Endothelial cell of umbilical vein (primary cell): ENCODE results near the gene CEP78. TPM values are rescaled to one million over a fixed set of nuclear protein-coding genes. Genes with fewer than 3 reads are reported as not detected.

Experiments
- BruUV-seq: library from RNA; stranded (reverse); fragments of 400-500 nt; replicated peaks from 2 replicates; lab custom pipeline; 2021; lab: Mats Ljungman, UMichigan
- CTCF ChIA-PET: fragments of 300-600, 350-600 bp; sonication (Branson Sonifier 250); formaldehyde crosslinking; loops from one replicate; lab custom pipeline; 2021; ENCODE audit warnings: antibody characterized with exemption, inconsistent platforms; lab: Charles Lee
- POLR2A ChIA-PET: fragments of 300-600, 350-600 bp; sonication (Branson Sonifier 250); formaldehyde crosslinking; loops from one replicate; lab custom pipeline; 2021; ENCODE audit warnings: antibody characterized with exemption, inconsistent platforms; lab: Charles Lee
- DNase-seq: peaks from one replicate; pipeline ENCODE4 v3.0.0-alpha.2; 2011; ENCODE audit warnings: low read depth, low spot score
- FAIRE-seq: peaks from 2 replicates; lab custom pipeline; 2011; peaks lifted over from hg19 to GRCh38; lab: Jason Lieb, UNC
- H2AFZ ChIP-seq: 2 replicates; pipeline ENCODE4 v1.6.0; 2012; ENCODE audit warnings: low read depth, low read length, control low read depth, inconsistent platforms
- H3K27ac ChIP-seq: 2 replicates; pipeline ENCODE4 v1.5.1; 2011; ENCODE audit warnings: low read depth, mild to moderate bottlenecking, control low read depth, low read length, moderate library complexity; ENCODE audit not compliant: insufficient read depth
- H3K27me3 ChIP-seq, 2 experiments: 2 replicates each; pipeline versions ENCODE4 v1.6.0 to v1.6.1; 2011; ENCODE audit warnings: low read length in 2 of 2, mixed read lengths in 1 of 2; ENCODE audit not compliant: control insufficient read depth in 2 of 2, insufficient read depth in 2 of 2
- H3K36me3 ChIP-seq, 2 experiments: 2 replicates in 1 of 2; 3 replicates in 1 of 2; pipeline ENCODE4 v1.5.1; 2011; ENCODE audit warnings: low read length in 2 of 2, mild to moderate bottlenecking in 1 of 2, moderate library complexity in 1 of 2; ENCODE audit not compliant: control insufficient read depth in 2 of 2, insufficient read depth in 2 of 2; ENCODE audit errors: extremely low read depth in 1 of 2
- H3K4me1 ChIP-seq: 3 replicates; pipeline ENCODE4 v1.5.1; 2011; ENCODE audit warnings: mild to moderate bottlenecking, low read length; ENCODE audit not compliant: control insufficient read depth, insufficient read depth; ENCODE audit errors: extremely low read depth
- H3K4me2 ChIP-seq: 2 replicates; pipeline ENCODE4 v1.6.1; 2011; ENCODE audit warnings: low read length, control low read depth, mixed read lengths; ENCODE audit not compliant: insufficient read depth
- H3K4me3 ChIP-seq, 3 experiments: fragments of 200-600 bp in 1 of 3; sonication (generic), shearing (Covaris generic) in 1 of 3; replicated peaks in 1 of 3; 2 replicates each; pipeline ENCODE4 v1.5.1; 2011 to 2016; ENCODE audit warnings: control low read depth in 3 of 3, low read length in 3 of 3, mild to moderate bottlenecking in 2 of 3, inconsistent platforms in 1 of 3, low read depth in 1 of 3, moderate library complexity in 1 of 3; ENCODE audit not compliant: insufficient read depth in 1 of 3
- H3K79me2 ChIP-seq: 2 replicates; pipeline ENCODE4 v1.6.0; 2012; ENCODE audit warnings: low read length, inconsistent platforms; ENCODE audit not compliant: control insufficient read depth, insufficient read depth
- H3K9ac ChIP-seq: replicated peaks from 2 replicates; pipeline ENCODE3; 2011; ENCODE audit warnings: low read length, control low read depth; ENCODE audit not compliant: insufficient read depth; ENCODE audit errors: extremely low read depth
- H3K9me1 ChIP-seq: replicated peaks from 3 replicates; pipeline ENCODE4 v1.6.0; 2011; ENCODE audit warnings: mild to moderate bottlenecking, low read length; ENCODE audit not compliant: control insufficient read depth, insufficient read depth; ENCODE audit errors: extremely low read depth
- H3K9me3 ChIP-seq: replicated peaks from 2 replicates; pipeline ENCODE4 v1.5.1; 2012; ENCODE audit warnings: low read length, inconsistent platforms; ENCODE audit not compliant: control insufficient read depth, insufficient read depth
- H4K20me1 ChIP-seq: replicated peaks from 2 replicates; pipeline ENCODE3; 2011; ENCODE audit warnings: mild to moderate bottlenecking, low read length; ENCODE audit not compliant: control insufficient read depth, insufficient read depth; ENCODE audit errors: extremely low read depth
- CTCF ChIP-seq, 2 donors: IDR thresholded peaks; 1 replicate in 1 of 2; 2 replicates in 1 of 2; pipeline ENCODE4 v1.5.1; 2011; ENCODE audit warnings: low read length in 2 of 2, mild to moderate bottlenecking in 2 of 2, moderate library complexity in 2 of 2, control low read depth in 1 of 2, inconsistent platforms in 1 of 2, low read depth in 1 of 2; ENCODE audit not compliant: insufficient read depth in 1 of 2; ENCODE audit errors: extremely low read depth in 1 of 2
- EZH2 ChIP-seq: IDR thresholded peaks from 2 replicates; pipeline ENCODE4 v1.6.1; 2012; ENCODE audit warnings: borderline replicate concordance, low read depth, mild to moderate bottlenecking, moderate library complexity, low read length, inconsistent platforms; ENCODE audit not compliant: severe bottlenecking
- FOS ChIP-seq: IDR thresholded peaks from 2 replicates; pipeline ENCODE4 v1.6.1; 2011; ENCODE audit warnings: mild to moderate bottlenecking, low read length, moderate library complexity, borderline replicate concordance; ENCODE audit not compliant: insufficient read depth
- GATA2 ChIP-seq: IDR thresholded peaks from 2 replicates; pipeline ENCODE4 v1.7.0; 2011; ENCODE audit warnings: low read depth, mild to moderate bottlenecking, moderate library complexity, mixed read lengths, low read length; ENCODE audit not compliant: insufficient read length, insufficient read depth
- JUN ChIP-seq: IDR thresholded peaks from 2 replicates; pipeline ENCODE4 v1.6.1; 2011; ENCODE audit warnings: borderline replicate concordance, low read depth; ENCODE audit not compliant: insufficient read length, insufficient read depth
- MYC ChIP-seq: IDR thresholded peaks from one replicate; pipeline ENCODE4 v1.6.1; 2011; ENCODE audit warnings: mild to moderate bottlenecking, low read depth, low read length
- POLR2A ChIP-seq: IDR thresholded peaks from 2 replicates; pipeline ENCODE4 v1.6.1; 2012; ENCODE audit warnings: low read depth, mild to moderate bottlenecking, control low read depth, low read length
- POLR2AphosphoS5 ChIP-seq: IDR thresholded peaks from 2 replicates; pipeline ENCODE4 v1.6.1; 2012; ENCODE audit warnings: low read depth, mild to moderate bottlenecking, control low read depth, low read length, moderate library complexity; ENCODE audit not compliant: insufficient read depth
- dilution Hi-C: fragments of 300-500 bp; cut with MboI; formaldehyde crosslinking; loops from one replicate; pipeline ENCODE4 v1.15.0; 2019; ENCODE audit warnings: low sequenced_read_pairs; ENCODE audit not compliant: extremely low pct_ligation_motif_present
- intact Hi-C: fragments of 100-400 bp; cut with micrococcal nuclease; formaldehyde crosslinking; loops from one replicate; pipeline ENCODE4 v1.10.0; 2022
- polyA plus RNA-seq, 4 experiments: library from polyadenylated mRNA; depleted of rRNA in 3 of 4; stranded (reverse) in 3 of 4; unstranded in 1 of 4; fragments of >200 nt; gene quantifications; 2 replicates each; pipeline versions ENCODE4 v1.2.1 to v1.2.3, GENCODE V29; 2011 to 2012; ENCODE audit warnings: missing spikeins in 1 of 4
- total RNA-seq: library from RNA; stranded (reverse); gene quantifications from 2 replicates; pipeline ENCODE4 v1.2.3, GENCODE V29; 2021
- TF ChIP-seq, protein P1 (sequence below): IDR thresholded peaks from 2 replicates; pipeline ENCODE4 v1.6.1; 2011; ENCODE audit not compliant: insufficient read depth, insufficient read length

Gene CEP78
- total and polyA plus RNA-seq, 2 donors (not counting 3 experiments of a cell fraction or from before 2014, with no cell fraction given): 6.5 to 35.9 TPM

- dilution Hi-C loops: no loop called here
- no peaks in the 10 kb centered on the region for H4K20me1 ChIP-seq
- H3K79me2 ChIP-seq: no peaks in the 10 kb centered on the region
- DNase-seq: peak; percentile 77
- H3K27ac ChIP-seq: no peak overlapping the region
- H3K4me2 ChIP-seq: no peak overlapping the region
- no peaks in the 10 kb centered on the region for H3K9me3 ChIP-seq
- no TSS peak for BruUV-seq
- POLR2A ChIA-PET: no interaction called here
- no peak overlapping the region for H3K4me3 ChIP-seq
- peaks cover 2% of the 10 kb centered on the region for H3K4me1 ChIP-seq
- intact Hi-C loops: loop anchor here (1.0 to 10.0 kb wide), 6 partner anchors 81 to 759 kb away; no protein-coding TSS in a partner anchor
- peak; percentile 84 for FAIRE-seq
- H2AFZ ChIP-seq: peak overlapping the region; percentile 89
- peak; percentile 17 to 46 for TF ChIP-seq CTCF (IDR thresholded peaks at IDR 0.05; ENCODE audit: extremely low read depth in 1 of 2, insufficient read depth in 1 of 2, low read depth in 1 of 2, low read length in 2 of 2)
- TF ChIP-seq FOS: no peak
- CTCF ChIA-PET: interaction anchor here (1.4 to 4.6 kb wide), 5 partner anchors 11 to 236 kb away, joined by 3 to 40 read pairs (median 13); no protein-coding TSS in a partner anchor
- H3K27me3 ChIP-seq: no peaks in the 10 kb centered on the region
- no peaks in the 10 kb centered on the region for H3K36me3 ChIP-seq
- no peaks in the 10 kb centered on the region for H3K9me1 ChIP-seq
- H3K9ac ChIP-seq: no peak overlapping the region
Observed at GRCh38 chr9:78213712-78214111, 22.2 kb upstream of the CEP78 start.

- no TSS peak for BruUV-seq
Observed at GRCh38 chr9:78214492-78214891, 21.4 kb upstream of the CEP78 start.

More at GRCh38 chr9:78214492-78214891, 21.4 kb upstream of the CEP78 start:
- Histone ChIP-seq H4K20me1 (no peaks in the 10 kb centered on the region), H3K27ac (no peak overlapping the region), H3K4me3 (no peak overlapping the region), H3K4me1 (peaks cover 2% of the 10 kb centered on the region), H3K36me3 (no peaks in the 10 kb centered on the region), H3K79me2 (no peaks in the 10 kb centered on the region), H3K27me3 (no peaks in the 10 kb centered on the region), H2AFZ (no peak overlapping the region), H3K9ac (no peak overlapping the region), H3K4me2 (no peak overlapping the region), H3K9me1 (no peaks in the 10 kb centered on the region), H3K9me3 (no peaks in the 10 kb centered on the region)
- dilution Hi-C loops (no loop called here), intact Hi-C loops (loop anchor here (5.0 to 10.0 kb wide), 4 partner anchors 82 to 760 kb away; no protein-coding TSS in a partner anchor)
- ChIA-PET POLR2A (no interaction called here), CTCF (interaction anchor here (0.7 to 4.6 kb wide), 8 partner anchors 11 to 463 kb away, joined by 3 to 40 read pairs (median 4); no protein-coding TSS in a partner anchor)
- DNase-seq (no peak), FAIRE-seq (no peak)
- TF ChIP-seq EZH2: no peak
- TF ChIP-seq, protein P1, sequence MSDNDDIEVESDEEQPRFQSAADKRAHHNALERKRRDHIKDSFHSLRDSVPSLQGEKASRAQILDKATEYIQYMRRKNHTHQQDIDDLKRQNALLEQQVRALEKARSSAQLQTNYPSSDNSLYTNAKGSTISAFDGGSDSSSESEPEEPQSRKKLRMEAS: no peak
- TF ChIP-seq POLR2AphosphoS5: no peak
- no peak for TF ChIP-seq JUN
- TF ChIP-seq CTCF (IDR thresholded peaks at IDR 0.05; ENCODE audit: extremely low read depth in 1 of 2, insufficient read depth in 1 of 2, low read depth in 1 of 2, low read length in 2 of 2): no peak
- TF ChIP-seq MYC: no peak
- no peak for TF ChIP-seq GATA2
- TF ChIP-seq FOS: no peak
- no peak for TF ChIP-seq POLR2A
